Glomerular visceral epithelial cell (primary cell): Measurements from ENCODE around the gene CRLF1.
"Not testable (repeated sequence)": the region's sequence is repeated elsewhere in the genome, so short reads cannot be mapped to it uniquely, and the experiment has no call there.

Source experiments
- DNase-seq: peaks from one replicate; pipeline ENCODE4 v3.0.0-alpha.2; 2016; ENCODE audit errors: extremely low spot score

CRLF1 gene

DNA sequence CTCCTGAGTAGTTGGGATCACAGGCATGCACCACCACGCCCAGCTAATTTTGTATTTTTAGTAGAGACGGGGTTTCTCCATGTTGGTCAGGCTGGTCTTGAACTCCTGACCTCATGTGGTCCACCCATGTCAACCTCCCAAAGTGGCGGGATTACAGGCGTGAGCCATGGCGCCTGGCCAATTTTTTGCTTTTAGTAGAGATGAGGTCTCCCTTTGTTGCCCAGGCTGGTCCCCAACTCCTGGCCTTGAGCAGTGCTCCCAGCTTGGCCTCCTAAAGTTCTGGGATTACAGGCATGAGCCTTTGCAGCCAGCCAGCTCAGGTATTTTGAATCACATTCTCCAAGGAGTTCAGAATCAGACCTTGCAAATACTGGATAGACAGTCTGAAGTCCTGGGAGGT lies 13.9 kb downstream of the CRLF1 start:
- not testable (repeated sequence) for DNase-seq

GRCh38 chr19:18591735-18592385 lies 14.7 kb downstream of the CRLF1 start:
- no peak for DNase-seq

GRCh38 chr19:18590273-18591272 lies 16.0 kb downstream of the CRLF1 start:
- DNase-seq = no peak

GRCh38 chr19:18589380-18590272 lies 17.0 kb downstream of the CRLF1 start:
- DNase-seq = peak; percentile 64

- peak; percentile 82 for DNase-seq
These were observed 17.8 kb downstream of the CRLF1 start, which contains the start of gene REX1BD for GRCh38 chr19:18588611-18589379. Gene REX1BD (plus strand): TSS chr19:18588798. CDS start chr19:18588802, 4 bp downstream.

- no peak for DNase-seq
These were observed 18.5 kb downstream of the CRLF1 start for GRCh38 chr19:18587962-18588610.

- no peak for DNase-seq
These were observed 19.0 kb downstream of the CRLF1 start for GRCh38 chr19:18587561-18587960.

GRCh38 chr19:18586306-18586705 lies 20.3 kb downstream of the CRLF1 start:
- no peak for DNase-seq

GRCh38 chr19:18580311-18580710 lies 26.3 kb downstream of the CRLF1 start:
- DNase-seq = no peak

GRCh38 chr19:18577365-18577914 lies 29.2 kb downstream of the CRLF1 start:
- no peak for DNase-seq

- no peak for DNase-seq
These were observed 30.2 kb downstream of the CRLF1 start for GRCh38 chr19:18576383-18576782.

DNA sequence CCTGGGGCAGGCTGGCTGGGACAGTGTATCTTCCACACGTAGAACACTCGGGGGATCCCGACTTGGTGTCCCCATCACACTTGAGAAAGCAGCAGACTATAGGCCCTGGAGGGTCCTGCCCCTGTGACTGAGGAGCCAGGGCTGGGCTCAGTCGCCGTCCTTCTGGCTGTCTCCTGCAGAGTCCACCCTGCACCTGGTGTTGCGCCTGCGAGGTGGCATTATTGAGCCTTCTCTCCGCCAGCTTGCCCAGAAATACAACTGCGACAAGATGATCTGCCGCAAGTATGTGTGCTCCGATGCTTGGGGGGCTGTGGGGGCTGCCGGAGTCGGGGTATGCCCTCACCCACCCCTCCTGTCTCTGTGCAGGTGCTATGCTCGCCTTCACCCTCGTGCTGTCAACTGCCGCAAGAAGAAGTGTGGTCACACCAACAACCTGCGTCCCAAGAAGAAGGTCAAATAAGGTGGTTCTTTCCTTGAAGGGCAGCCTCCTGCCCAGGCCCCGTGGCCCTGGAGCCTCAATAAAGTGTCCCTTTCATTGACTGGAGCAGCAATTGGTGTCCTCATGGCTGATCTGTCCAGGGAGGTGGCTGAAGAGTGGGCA lies 31.8 kb downstream of the CRLF1 start:
- DNase-seq = no peak

DNA sequence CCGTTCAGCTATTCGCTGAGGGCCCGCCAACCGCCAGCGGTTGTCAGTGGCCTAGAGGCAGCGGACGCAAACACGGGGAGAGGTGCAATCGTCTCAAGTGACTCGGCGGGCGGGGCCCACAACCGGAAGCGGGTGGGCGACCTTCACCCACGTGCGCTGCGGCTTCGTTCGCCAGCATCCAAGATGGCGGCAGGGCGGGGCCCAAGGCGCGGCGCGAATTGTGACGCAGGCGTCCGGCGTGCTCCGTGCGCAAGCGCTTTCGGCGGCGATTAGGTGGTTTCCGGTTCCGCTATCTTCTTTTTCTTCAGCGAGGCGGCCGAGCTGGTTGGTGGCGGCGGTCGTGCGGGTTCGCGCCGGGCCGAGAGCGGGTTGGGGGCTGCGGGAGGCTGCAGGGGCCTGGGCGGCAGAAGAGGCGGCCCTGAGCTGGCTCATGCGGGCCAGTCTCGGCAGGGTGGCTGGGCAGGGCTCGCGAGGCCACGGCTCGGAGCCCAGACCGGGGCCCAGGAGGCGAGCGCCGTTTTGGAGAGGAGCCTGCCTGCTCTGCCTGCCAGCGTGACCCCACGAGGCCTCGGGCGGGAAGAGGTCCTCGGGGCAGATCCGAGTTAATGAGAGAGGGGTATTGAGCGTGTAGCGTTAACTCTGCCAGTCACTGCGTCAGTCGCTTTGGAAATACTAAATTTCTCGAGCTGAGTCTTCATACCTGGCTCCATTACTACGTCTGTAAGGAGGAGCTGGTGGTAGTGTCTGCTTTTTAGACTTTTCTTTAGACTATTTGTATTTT lies 34.8 kb downstream of the CRLF1 start, which contains the start of gene UBA52:
Gene UBA52, plus strand, starts transcription at position 294 of the 781 bp plus-strand sequence. CDS start 1,444 bp downstream, outside the sequence.
- DNase-seq = peak; percentile 97

GRCh38 chr19:18568367-18568766 lies 38.2 kb downstream of the CRLF1 start:
- DNase-seq = no peak

DNA sequence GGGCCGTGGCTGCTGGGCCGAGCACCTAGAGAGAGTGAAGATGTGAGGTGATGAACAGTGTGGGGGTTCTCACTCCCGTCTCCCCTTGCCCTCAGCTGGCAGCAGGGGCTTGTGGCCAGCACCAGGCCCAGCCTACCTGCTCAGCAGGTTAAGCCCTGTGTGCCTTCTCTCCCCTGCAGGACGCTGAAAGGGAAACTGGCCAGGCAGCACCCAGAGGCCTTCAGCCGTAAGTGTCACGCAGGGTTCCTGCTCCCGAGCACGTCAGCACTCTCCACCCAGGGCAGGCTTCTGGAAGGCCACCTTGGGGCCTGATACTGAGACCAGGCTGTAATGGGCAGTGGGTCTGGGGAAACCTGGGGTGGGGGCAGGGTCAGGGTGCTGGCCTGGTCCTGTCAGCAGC lies 39.6 kb downstream of the CRLF1 start:
- DNase-seq = no peak

DNA sequence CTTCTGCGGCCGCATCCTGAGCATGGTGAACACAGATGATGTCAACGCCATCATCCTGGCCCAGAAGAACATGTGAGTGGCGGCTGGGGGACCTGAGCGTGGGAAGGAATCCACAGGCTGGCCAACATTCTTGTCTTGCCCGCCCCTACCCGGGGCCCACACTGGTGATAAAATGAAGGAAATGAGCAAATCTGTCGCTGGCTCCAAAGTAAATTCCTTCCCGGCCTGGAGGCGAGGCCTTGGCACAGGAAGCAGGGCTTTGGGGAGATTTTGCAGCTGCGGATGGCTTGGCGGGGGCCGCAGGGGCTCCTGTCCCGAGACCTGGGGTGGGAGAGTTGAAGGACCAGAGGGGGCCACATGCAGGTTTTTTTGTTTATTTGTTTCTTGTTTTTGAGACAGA lies 44.5 kb downstream of the CRLF1 start:
- DNase-seq = no peak

- no peak for DNase-seq
These were observed 46.9 kb downstream of the CRLF1 start for GRCh38 chr19:18559685-18560084.

DNA sequence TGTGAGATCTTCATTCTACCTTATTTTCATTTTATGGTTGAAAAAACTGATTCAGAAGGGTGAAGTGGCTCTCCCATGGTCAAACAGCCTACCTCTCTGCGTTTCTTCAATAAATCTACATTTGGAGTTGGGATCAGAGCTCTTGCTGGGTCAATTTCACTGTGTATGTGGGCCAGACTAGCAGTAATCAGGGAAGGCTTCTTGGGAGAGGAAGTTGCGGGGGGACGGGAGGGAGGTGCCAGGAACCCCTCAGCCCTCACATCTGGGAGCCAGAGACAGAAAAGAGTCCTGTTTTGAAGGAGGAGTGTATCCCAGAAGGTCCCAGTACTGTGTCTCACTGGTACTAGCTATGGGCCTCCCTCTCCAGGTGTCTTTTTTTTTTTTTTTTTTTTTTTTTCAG lies 48.0 kb downstream of the CRLF1 start:
- no peak for DNase-seq

DNA sequence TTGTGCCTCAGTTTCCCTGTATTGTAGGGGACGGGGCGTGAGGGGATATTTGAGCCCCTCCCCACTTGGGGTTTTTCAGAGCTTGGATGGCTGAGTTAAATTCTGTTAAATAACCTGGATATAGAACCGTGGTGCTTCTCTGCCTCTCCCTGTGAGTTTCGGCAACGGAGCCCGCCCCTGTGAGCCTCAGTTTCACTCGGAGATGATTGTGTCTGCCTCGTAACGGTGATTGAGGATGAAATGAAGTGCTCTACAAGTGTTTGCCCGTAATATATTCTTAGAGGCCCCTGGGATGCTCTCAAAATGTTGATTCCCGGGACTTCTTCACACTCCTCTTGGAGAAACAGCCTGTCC lies 48.4 kb downstream of the CRLF1 start:
- DNase-seq = no peak
